SKM-1 treated with dmso at 0.1 percent for 144 hours (cell line): ENCODE measurements around the gene SUPT3H.

ENCODE experiments used
- DNase-seq: peaks from one replicate; lab custom pipeline; 2025; ENCODE audit not compliant: unreplicated experiment; lab: John Stamatoyannopoulos, UW

The SUPT3H gene

GRCh38 chr6:45021676-45022075, 356.1 kb downstream of the SUPT3H start:
- no peak for DNase-seq

GRCh38 chr6:45012687-45013086, 365.0 kb downstream of the SUPT3H start:
- DNase-seq = no peak

GRCh38 chr6:45009576-45009975, 368.2 kb downstream of the SUPT3H start:
- DNase-seq = no peak

- DNase-seq = no peak
Measured at GRCh38 chr6:45006893-45007292, 370.8 kb downstream of the SUPT3H start.

- no peak for DNase-seq
Measured at GRCh38 chr6:45003961-45004360, 373.8 kb downstream of the SUPT3H start.

- DNase-seq = peak; percentile 57
Measured at GRCh38 chr6:45003387-45003786, 374.3 kb downstream of the SUPT3H start.

GRCh38 chr6:45002390-45003105, 375.2 kb downstream of the SUPT3H start:
- no peak for DNase-seq

GRCh38 chr6:45001663-45002062, 376.1 kb downstream of the SUPT3H start:
- DNase-seq = no peak

- DNase-seq = no peak
Measured at GRCh38 chr6:45000833-45001232, 376.9 kb downstream of the SUPT3H start.

- DNase-seq = no peak
Measured at GRCh38 chr6:44999066-44999465, 378.7 kb downstream of the SUPT3H start.

GRCh38 chr6:44995486-44996132, 382.1 kb downstream of the SUPT3H start:
- no peak for DNase-seq

GRCh38 chr6:44989391-44989790, 388.3 kb downstream of the SUPT3H start:
- no peak for DNase-seq

- no peak for DNase-seq
Measured at GRCh38 chr6:44985006-44985405, 392.7 kb downstream of the SUPT3H start.

GRCh38 chr6:44983467-44984365, 394.0 kb downstream of the SUPT3H start:
- DNase-seq = no peak

- DNase-seq = no peak
Measured at GRCh38 chr6:44980841-44981240, 396.9 kb downstream of the SUPT3H start.

GRCh38 chr6:44976677-44977641, 400.8 kb downstream of the SUPT3H start:
- no peak for DNase-seq

GRCh38 chr6:44974511-44974910, 403.2 kb downstream of the SUPT3H start:
- no peak for DNase-seq

- no peak for DNase-seq
Measured at GRCh38 chr6:44972709-44973108, 405.0 kb downstream of the SUPT3H start.

GRCh38 chr6:44969446-44970185, 408.1 kb downstream of the SUPT3H start:
- no peak for DNase-seq

- DNase-seq = no peak
Measured at GRCh38 chr6:44967481-44967880, 410.3 kb downstream of the SUPT3H start.
